IPS DF 4.7 (cell line): ENCODE data around the gene PFKFB4.

Experiments
- DNase-seq: peaks from one replicate; pipeline ENCODE4 v3.0.0-alpha.2; 2013; ENCODE audit warnings: low spot score; ENCODE audit errors: extremely low read depth

The PFKFB4 gene

DNA sequence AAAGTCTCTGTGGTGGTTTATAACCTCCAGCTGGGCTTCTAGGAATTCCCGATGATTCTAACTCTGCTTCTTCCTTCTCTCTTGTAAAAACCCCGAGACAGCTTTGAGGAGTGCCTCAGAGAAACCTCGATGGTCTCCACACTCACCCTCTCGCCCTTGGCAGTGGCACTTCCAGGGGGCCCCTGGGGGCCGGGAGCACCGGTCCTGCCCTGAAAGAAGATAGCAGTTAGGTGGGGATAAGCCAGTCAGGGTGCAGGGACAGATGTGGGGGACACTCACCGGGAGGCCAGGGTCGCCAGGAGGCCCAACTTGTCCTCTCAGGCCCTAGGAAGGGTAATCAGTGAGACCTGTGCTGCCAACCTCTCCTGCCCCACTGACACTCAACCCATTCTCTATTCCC, 28.8 kb upstream of the PFKFB4 start:
- DNase-seq, result no peak

DNA sequence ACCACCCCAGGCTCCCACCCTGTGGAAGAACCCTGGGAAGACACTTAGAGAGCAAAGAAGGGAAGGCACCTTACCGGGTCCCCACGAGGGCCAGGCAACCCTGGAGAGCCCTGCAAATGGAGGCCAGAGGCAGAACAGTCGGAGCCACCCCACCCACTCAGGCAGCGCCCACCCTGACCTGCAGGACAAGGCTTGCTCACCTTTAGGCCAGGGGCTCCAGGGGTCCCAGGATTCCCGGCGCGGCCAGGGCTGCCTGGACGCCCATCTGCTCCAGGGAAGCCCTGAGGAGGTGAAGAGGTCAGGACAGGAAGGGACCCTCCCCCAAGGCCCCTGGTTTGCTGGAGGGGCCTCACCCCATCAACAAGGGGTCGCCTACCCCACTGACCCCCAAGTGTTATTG, 28.2 kb upstream of the PFKFB4 start:
- DNase-seq, result no peak

DNA sequence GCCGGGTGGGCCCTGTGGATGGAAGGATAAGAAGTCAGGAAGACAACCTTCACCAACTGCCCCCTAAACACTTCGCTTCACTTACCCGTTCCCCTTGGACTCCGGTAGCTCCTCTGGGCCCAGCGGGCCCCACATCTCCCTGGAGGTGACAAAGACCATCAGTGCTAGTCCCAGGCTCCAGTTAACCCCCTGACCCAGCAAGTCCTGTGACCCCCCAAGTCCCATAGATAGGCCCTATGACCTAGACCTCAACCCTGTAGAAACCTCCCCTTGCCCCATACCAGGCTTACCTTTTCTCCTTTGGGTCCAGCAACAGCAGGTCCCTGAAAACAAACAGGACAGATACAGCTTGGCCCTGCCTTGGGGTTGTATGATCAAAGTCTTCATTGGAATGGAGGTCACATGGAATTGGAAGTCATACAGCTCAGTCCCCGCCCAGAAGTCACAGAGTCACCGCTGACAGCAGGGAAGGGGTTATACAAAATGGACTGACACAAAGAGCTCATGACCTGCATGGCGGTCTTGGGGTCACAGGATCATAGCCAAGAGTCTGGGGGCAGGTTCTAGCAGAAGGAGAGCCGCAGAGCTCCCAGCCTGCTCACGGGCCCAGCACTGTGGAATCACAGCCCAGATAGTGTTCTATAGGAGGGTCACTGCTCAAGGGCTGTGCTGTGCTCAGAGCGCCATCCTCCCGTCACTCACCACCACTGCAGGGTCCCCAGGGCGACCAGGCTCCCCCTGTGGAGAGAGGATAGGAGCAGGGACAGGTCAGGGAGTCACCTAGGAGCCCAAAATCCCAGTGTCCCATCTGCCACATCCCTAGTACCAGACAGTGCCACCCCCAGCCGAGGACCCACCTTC, 25.2 kb upstream of the PFKFB4 start:
- DNase-seq, result no peak

DNA sequence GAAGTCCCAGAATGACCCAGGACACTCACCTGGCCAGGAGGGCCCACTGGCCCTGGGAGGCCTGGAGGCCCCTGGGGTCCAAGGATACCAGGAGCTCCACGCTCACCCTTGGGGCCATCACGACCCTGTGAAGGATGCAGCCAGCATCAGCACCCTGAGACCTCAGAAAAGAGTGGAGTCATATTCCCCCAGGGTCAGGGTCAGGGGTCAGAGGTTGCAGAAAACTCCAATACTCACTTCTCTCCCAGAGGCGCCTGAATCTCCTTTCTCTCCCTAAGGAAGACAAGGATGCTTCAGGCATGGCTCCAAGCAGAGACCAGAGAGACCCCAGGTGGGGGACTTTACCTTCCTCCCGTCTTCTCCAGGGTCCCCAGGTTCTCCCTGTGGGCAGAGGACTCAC, 20.0 kb upstream of the PFKFB4 start:
- no peak for DNase-seq

DNA sequence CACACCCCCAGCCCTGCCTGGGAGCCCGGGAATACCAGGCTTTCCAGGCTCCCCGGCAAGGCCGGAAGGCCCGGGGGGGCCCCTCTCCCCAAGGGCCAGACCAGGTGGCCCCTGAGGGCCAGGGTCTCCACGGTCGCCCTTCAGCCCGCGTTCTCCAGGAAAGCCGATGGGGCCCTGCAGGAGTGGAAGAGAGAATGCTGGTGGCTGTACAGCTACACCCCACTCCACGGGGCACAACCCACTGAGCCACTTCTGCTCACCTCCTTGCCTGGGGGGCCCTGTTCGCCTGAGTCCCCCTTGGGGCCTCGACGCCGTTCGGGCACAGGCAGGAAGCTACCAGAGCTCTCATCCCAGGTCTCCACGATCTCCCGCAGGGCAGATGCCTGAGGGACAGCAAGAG, 18.8 kb upstream of the PFKFB4 start:
- DNase-seq, result no peak

DNA sequence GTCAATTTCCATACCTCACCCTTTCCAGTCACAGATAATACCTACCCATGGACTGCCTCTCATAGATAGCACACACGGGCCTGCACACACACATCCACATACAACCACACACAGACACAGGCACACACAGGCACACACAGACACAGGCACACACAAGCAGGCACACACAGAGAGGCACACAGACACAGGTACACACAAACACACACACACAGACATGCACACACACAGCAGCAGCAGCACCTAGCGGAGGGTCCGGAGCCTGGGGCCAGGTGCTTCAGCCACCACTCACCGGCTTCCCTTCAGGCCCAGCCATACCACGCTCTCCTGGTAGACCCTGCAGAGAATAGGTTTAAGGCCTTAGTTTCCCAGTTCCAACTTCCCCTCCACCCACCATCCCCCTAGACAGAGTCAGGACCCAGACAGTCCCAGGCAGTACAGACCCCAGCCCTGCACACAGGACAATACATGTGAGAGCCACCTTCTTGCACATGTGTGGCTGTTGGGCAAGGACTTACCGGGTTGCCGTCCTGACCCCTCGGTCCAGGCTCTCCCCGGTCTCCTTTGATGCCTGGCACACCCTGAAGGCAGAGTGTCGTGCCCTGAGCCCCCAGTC, 17.5 kb upstream of the PFKFB4 start:
- DNase-seq, result no peak

DNA sequence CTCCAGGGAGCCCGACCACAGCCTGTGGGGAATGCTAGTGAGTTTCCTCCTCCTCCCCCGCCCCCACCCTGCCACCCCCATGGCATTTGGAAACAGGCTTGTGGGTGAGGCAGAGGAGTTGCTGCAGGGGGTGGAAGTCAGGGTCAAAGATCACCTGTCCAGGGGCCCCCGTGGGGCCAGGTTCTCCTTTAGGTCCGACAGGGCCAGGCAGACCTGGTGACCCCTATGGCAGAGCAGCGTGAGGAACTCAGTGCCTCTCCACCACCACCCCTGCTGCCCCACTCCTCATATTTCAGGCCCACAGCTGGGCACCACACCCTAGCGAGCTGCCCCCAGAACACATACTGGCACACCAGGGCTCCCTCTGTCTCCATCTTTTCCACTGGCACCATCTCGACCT, 15.9 kb upstream of the PFKFB4 start:
- DNase-seq, result no peak

DNA sequence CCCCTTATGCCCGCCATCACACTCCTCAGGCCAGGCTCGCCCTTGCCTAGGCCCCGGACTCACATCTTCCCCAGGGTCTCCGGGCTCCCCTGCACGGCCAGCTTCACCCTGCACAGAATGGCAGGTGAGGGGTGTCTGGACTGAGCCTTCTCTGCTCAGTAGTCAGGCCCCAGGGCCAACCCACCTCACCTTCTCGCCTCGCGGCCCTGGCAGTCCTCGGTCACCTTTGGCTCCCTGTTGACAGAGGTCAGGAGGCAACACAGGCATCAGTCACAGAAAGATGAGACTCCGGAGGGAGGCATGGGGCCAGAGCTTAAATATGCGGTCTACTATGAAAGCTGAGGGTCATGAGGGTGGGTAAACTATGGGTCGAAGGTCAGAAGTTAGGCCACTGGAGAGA, 15.3 kb upstream of the PFKFB4 start:
- no peak for DNase-seq

DNA sequence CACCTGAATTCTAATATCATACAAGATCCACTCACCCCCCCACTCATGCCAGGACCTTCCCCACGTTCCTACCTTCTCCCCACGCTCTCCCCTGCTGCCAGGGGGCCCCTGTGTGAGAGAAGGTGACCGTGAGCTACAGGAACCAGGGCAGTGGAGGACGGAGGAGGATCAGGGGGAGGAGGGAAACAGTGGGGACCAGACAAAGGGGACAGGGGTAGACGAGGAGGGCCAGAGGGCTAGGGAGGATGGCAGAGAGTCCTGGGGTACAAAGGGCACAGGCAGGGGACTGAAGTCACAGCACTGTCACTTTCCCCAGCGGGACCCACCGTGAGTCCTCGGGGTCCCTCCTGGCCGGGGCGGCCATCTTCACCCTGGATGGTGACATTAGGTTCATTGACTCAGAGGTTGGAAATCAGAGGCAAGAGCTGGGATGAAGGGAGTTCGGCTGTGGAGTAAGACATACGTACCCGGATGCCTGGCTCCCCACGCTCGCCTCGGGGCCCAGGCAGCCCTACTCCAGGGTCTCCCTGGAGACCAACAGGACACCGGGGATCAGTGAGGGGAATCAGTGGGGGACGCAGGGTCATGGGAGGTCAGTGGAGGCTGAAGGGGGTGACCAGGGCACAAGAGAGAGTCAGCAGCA, 13.3 kb upstream of the PFKFB4 start:
- no peak for DNase-seq

DNA sequence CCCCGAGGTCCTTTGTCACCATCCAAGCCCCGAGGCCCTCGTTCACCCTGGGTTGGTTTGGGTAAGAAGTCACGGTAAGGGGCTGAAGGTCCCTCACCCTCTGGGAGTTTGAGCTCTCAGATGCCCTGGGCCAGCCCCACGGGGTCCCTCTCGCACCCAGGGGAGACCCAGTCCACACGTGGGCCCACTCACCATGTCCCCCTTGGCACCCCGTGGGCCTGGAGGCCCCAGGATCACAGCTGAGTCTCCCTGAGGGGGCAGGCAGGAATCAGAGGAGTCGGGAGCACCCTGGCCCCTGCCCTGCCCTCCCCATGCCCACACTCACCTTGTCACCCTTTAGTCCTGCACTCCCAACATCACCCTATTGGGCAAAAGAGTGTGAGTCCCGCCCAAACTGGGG, 12.8 kb upstream of the PFKFB4 start:
- DNase-seq, result no peak

DNA sequence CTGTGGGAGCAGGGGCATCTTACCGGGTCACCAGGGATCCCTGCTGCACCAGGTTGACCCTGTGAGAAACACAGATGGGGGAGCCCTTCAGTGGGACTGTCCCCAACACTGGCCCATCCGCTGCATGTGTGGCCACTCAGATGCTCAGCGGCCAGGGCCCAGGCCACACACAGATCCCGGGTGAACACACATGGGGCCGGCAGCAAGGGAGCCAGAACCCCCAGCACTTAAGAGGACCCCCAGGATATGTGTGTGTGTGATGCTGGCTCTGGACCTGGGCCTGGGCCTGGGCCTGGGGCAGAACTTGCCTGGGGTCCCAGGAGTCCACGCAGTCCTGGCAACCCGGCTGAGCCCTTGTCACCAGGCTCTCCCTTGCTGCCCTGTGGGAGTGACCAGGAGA, 11.9 kb upstream of the PFKFB4 start:
- DNase-seq, result no peak

DNA sequence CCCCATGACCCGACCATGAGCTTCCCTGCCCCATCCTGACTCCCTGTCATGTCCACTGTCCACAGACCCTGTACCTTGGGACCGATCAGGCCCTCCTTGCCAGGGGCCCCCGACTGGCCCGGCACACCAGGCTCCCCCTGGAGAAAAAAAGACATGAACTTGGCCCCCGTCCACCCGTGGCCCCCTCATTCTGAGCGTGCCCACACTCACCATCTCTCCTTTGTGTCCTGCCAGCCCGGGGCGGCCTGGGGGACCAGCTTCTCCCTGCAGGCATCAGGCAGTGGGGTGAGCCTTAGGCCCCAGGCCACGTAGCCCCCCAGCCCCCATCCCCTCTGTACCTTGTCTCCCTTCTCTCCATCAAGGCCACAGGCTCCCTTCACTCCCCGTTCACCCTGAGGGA, 10.9 kb upstream of the PFKFB4 start:
- no peak for DNase-seq

DNA sequence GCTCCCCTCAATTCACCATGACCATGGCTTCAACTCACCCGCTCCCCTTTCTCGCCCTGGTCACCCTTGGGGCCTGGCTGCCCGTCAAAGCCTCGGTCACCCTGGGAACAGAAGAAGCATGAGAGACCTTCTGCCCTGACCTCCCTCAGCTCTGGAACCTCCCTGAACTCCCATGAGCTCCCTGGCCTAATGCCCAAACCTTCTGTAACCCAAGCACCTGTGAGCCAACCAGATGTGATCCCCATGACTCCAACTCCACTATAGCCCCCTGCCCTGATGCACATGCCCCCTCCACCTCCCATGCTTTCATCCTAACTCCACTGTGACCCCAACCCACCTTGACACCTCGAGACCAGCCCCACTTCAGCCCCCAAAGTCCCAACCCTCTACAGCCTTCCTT, 10.5 kb upstream of the PFKFB4 start:
- no peak for DNase-seq

DNA sequence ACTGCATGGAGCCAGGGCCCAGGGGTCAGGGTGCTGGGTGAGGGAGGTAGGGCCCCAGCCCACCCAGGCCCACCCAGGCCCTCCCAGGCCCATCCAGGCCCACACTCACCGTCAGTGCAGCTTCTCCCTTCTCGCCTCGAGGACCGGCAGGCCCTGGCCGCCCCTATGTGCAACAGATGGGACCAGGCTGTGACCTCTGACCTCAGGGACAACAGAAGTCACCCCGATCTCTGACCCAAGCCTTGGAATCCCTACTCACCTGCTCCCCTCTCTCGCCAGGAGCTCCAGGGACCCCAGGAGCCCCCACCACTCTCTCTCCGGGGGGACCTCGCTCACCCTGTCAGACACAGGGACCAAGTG, 9.8 kb upstream of the PFKFB4 start:
- no peak for DNase-seq

DNA sequence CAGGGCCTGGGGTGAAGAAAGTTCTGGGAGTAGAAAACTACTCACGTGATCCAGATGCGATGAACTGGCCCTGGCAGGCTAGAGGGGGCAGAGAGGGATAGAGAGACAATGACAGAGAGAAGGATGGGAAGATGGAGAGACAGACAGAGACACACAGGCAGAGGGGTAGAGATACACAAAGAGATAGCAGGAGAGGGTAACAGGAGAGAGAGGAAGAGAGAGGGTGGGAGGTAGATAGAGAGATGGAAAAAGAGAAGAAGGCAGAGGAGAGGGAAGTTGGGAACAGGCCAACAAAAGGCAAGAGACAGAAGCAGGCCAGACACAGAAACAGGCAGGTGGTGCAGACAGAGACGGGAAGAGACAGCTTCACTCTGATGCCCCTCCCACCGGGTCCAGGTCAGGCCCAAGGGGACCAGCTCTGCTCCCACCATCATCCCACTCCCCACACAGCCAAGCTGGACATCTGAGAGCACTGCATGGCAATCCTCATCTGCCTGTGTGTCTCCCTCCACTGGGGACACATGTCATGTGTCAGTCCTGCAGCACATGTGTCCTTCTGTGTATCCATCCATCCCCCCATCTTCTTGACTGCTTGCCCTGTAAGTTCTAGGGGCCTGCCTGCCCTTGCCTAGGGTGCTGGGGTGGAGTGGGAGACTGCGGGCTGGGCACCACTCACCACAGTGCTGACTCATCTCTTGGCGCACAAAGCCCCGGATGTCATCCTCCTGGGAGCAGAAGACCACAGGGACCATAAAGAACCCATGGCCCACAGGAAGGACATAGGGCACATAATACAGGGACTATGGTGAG, 9.2 kb upstream of the PFKFB4 start:
- DNase-seq, result no peak

DNA sequence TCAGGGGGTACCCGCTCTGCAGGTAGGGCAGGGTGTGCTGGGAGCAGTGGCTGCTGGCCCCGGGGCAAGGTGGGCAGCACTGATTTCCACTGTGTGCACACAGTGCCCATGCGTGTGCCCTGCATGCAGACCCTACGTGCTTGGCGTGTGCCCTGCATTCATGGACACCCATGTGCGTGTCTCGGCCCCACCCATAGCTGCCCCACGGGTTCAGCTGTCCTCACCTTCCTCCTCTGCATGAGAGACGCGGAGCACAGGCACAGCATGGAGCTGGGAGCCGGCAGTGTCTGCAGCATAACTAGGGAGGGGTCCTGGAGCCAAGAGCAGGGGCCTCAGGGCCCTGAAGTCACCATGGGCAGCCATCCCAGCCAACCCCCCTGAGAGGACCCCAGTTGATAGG, 8.6 kb upstream of the PFKFB4 start:
- no peak for DNase-seq

DNA sequence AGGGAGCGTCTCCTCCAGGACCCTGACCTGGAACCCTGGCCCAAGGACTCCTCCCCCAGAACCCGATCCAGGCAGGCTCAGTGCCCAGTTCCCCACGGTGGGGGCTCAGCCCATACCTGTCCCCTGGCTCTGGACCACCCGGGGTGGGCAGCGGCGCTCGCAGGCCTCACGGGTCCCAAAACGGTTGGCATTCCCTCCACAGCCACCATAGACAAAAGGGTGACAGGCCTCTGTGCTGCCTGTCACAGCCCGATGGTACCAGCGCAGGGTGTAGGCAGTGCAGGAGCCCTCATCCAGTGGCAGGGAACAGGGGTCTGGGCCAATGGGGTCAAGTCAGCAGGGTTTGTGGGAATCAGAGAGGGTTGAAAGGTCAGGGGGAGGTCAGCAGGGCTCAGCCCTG, 8.1 kb upstream of the PFKFB4 start:
- DNase-seq, result no peak

DNA sequence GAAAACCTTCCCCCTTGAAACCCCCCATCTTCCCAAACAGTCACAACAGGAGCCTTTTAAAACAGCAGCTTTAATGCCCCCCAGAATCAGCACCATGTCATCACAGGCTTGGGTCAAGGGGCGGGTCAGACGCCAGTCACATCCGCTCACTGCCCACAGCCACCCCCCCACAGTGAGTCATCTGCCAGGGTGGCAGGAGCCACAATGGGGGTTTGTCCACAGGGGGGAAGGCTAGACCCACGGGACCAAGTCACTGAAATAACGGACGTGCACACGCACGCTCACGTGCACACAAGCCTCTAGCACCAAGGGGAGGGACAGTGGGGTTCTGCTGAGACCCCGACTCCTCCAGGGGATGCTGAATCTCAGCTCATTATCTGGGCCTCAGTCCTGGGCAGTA, 7.4 kb upstream of the PFKFB4 start:
- no peak for DNase-seq

DNA sequence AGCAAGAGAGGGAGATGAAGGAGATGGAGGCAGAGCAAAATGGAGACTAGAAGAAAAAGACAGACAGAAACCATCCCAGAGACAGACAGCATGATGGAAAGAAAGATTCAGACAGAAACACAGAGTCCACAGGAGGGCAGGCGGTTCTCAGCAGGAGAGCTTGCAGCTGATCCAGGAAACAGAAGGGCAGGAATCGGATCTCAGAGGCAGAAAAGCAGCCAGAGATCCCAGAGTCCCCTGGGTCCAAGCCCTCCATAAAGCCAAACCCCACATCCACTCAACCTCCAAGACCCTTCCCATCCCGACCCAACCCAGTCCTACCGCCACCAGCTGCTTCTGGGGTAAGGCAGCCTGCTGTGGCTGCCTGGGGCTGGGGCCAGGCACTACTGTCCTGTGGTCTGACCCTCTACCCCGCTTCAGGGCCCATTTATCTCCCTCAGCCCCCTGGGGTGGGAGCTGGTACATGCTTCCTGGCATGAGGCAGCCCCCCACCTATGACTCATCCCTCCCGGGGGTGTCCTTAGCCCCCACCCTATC, 6.8 kb upstream of the PFKFB4 start, which contains the start of gene UCN2:
Gene UCN2, minus strand, starts transcription at position 400 of the 537 bp plus-strand sequence. CDS start 657 bp downstream, outside the sequence.
- no peak for DNase-seq

DNA sequence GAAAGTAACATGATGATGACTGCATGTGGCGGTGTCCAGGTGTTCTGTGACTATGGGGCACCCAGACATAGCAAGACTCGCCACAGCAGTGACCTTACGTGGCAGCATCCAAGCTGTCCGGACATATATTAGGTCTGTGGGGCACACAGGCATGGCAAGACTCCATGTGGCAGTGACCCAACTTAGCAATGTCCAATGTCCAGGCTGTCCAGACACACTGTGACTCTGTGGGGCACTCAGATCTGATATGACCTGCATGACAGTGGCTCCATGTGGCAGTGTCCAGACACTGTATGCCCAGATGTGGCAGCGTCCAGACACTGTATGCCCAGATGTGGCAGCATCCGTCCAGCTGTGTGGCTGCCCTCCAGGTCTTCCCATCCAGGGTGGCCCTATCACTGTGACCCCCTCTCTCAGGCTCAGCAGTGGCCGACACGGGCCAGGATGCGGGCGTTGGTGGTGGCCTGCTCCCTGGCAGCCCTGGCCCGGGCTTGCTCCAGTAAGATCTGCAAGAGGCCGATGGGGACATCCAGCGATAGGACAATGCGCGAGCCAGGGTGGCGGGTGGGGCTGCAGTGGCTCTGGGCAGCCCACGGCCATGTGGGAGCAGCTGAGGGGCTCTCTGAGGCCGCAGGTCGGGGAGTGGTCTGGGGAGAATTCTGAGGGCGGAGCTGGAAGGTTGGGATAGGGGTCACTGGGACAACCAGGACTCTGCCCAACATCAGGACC, 5.9 kb upstream of the PFKFB4 start:
- DNase-seq, result no peak
